GM18502 (cell line): Measurements from ENCODE around the gene TGFBR3L.

Experiments
- ATAC-seq: cut with Tn5 transposase; IDR thresholded peaks from one replicate; pipeline ENCODE4 v1.9.1; 2021; ENCODE audit warnings: mild to moderate bottlenecking; ENCODE audit not compliant: unreplicated experiment, poor library complexity

Gene TGFBR3L

GRCh38 chr19:7903244-7904073 lies 11.2 kb upstream of the TGFBR3L start, which contains the start of gene MAP2K7:
Gene MAP2K7 (plus strand): TSS chr19:7903877. CDS start chr19:7903945, 68 bp downstream.
- peak; percentile 80 for ATAC-seq

DNA sequence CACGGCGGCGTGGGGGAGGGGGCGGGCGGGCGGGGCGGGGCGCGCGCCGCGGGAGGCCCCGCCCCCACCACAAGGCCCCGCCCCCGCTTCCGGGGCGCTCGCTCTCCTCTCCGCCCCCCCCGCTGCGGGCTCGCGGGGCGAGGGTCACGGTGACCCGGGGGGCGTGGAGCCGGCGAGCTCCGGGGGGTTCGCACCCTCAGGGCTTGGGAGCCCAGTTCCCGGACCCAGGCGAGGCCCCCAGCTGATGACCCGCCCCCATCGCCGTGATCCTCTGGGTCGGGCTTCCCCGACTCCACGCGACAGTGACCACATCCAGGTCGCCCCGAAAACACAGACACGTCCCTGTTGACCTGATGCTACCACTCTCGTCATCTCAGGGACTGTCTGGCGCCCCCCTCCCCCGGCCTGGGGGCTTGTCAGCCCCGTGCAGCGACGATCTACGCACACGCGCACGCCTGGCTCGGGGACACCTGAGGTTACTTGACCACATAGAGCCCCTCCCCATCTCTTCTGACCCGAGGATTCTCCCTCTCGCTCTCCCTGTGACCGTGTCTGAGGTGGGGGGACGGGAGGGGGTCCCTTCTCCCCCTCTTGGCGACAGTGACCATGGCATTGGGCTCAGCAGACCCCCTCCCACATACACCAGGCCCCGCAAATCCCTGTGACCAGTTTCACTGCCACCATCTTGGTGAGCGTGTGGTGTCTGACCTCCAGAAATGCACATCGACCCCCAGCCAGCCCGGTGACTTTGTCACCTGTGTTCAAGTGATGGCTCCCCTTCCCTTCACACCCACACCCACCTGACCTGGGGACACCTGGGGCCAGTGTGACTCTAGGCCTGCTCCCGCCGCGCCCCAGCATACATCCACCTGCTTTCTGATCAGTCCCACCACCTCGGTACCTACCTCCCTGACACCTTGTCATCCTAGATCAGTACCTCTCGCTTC lies 10.3 kb upstream of the TGFBR3L start:
- ATAC-seq = peak; percentile 43

DNA sequence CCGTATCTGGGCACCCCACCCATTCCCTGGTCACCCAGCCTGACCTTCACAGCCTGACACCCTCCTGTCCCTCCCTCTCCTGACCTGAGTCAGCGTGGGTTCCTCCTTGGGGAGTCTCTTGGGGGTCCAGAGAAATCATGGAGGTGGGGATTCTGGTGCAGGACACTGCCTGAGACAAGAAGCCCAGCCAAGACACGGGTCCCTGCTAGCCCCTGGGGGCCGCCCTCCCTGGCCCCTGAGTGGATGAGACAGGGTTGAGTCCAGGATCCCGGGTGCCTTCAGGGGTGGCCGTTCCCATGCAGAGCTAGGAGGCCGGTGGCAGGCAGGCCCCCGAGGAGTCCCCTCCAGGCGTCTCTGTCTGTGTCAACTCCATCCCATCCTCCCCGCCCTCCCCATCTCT lies 9.4 kb upstream of the TGFBR3L start:
- no peak for ATAC-seq

- no peak for ATAC-seq
Measured at GRCh38 chr19:7905859-7906258, 8.8 kb upstream of the TGFBR3L start.

DNA sequence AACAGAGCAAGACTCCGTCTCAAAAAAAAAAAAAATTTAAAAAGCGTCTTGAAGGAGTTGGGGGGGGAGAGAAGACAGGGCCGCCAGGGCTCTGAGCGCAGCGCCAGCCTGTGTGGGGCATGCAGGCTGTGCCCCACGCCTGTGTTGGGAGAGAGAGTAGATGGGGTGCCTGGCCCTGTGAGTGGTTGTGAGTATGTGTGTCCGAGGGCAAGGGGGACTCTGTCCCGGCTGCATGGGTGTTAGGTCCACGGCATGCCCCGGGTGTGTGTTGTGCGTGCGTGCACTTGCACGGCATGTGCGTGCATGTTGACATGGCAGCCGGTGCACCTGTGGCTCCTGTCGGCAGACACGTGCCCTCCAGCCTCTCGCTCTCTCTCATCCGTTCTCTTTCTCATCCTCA lies 7.5 kb upstream of the TGFBR3L start:
- no peak for ATAC-seq

DNA sequence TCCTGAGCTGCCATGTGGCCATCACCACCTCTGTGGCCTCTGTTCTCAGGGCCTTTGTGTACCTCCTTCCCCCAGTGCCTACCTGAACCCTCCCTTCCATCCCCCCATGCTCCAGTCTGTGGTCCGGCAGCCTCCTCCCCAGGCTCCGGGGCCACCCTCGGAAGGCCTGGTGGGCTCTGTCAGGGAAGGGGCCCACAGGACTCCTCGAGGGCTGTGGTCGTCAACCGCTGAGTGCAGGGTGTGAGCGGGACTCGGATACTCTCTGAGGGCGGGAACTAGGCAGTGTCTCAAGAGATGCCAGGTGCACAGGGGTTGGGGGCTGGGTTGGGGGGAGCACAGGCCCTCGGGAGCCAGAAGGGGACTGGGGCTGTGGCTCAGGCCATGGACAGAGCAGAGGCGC lies 7.1 kb upstream of the TGFBR3L start:
- no peak for ATAC-seq

GRCh38 chr19:7908078-7908699 lies 6.4 kb upstream of the TGFBR3L start:
- no peak for ATAC-seq

- ATAC-seq = no peak
Measured at GRCh38 chr19:7908742-7909461, 5.7 kb upstream of the TGFBR3L start.

- no peak for ATAC-seq
Measured at GRCh38 chr19:7909471-7910067, 5.1 kb upstream of the TGFBR3L start.

DNA sequence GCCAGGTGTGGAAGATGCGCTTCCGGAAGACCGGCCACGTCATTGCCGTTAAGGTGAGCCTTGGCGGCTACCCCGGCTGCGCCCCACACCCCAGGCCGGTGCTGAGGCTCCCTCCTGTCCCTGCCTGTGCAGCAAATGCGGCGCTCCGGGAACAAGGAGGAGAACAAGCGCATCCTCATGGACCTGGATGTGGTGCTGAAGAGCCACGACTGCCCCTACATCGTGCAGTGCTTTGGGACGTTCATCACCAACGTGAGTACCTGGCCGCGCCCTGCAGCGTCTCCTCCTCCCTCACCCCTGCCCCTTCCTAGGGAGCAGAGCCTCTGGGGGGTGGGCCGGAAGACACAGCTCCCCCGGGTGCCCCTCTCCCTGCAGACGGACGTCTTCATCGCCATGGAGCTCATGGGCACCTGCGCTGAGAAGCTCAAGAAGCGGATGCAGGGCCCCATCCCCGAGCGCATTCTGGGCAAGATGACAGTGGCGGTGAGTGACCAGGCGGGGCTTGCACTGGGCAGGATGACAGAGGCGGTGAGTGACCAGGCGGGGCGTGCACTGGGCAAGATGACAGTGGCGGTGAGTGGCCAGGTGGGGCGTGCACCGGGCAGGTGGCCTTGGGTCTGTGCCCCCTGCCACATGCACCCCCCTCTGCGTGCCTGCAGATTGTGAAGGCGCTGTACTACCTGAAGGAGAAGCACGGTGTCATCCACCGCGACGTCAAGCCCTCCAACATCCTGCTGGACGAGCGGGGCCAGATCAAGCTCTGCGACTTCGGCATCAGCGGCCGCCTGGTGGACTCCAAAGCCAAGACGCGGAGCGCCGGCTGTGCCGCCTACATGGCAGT lies 4.1 kb upstream of the TGFBR3L start:
- no peak for ATAC-seq

GRCh38 chr19:7911508-7912143 lies 3.0 kb upstream of the TGFBR3L start:
- no peak for ATAC-seq

DNA sequence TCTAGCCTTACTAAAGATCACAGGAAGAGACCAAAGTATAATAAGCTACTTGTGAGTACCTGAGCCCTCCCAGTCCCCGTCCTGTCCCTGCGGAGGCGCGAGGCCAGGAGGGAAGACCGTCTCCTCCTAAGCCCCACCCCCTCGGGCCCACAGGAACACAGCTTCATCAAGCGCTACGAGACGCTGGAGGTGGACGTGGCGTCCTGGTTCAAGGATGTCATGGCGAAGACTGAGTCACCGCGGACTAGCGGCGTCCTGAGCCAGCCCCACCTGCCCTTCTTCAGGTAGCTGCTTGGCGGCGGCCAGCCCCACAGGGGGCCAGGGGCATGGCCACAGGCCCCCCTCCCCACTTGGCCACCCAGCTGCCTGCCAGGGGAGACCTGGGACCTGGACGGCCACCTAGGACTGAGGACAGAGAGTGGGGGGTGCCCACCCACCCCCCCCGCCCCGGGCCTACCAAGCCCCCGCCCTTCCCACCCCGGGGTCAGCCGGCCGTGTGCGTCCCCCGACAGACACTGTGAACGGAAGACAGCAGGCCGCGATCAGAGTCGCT lies 2.4 kb upstream of the TGFBR3L start:
- no peak for ATAC-seq

DNA sequence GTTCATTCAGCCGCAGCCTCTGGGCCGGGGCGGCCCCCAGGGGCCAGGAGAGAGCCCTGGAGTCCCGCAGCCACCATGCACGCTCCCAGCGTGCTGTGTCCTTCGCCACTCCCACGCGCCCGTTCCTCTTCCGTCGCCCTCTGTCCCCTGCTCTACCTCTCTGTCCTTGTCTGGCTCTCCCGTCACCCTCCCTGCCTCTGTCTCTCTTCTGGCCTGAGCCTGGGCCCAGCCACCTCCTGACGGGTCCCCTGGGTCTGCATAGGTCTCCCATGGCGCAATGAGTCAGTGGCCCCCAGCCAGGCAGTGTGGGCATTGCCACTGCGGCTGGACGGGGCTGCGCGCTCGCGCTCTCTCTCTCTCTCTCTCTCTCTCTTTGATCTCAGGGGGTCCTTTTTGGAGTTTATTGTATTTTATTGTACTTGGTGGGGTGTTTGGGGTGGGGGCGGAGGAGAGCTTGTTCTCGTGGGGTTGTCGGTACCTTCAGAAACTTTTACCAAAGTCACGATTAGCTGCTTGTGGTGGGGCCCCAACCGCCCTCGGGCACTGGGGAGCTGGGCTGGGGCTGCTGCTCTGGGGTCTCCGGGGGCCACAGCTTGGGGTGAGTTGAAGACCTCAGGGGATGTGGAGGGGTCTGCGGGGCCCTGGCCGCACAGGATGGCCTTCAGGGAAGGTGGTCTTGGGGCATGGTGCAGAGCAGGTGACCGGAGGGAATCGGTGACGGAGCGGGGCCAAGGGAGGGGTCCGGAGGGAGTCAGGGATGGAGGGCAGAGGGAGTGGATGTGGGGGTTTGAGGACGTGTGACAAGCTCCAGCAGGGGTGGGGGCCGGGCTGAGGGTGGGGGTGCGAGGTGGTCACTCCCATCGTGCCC lies 1.7 kb upstream of the TGFBR3L start:
- ATAC-seq = no peak

GRCh38 chr19:7913652-7914051 lies 978 bp upstream of the TGFBR3L start:
- ATAC-seq = no peak

GRCh38 chr19:7914099-7914498 lies 531 bp upstream of the TGFBR3L start:
- ATAC-seq = no peak

- no peak for ATAC-seq
Measured at GRCh38 chr19:7915250-7916102, 846 bp downstream of the TGFBR3L start.
